ENCODE results near the gene ARNT2.

ARNT2 gene

DNA sequence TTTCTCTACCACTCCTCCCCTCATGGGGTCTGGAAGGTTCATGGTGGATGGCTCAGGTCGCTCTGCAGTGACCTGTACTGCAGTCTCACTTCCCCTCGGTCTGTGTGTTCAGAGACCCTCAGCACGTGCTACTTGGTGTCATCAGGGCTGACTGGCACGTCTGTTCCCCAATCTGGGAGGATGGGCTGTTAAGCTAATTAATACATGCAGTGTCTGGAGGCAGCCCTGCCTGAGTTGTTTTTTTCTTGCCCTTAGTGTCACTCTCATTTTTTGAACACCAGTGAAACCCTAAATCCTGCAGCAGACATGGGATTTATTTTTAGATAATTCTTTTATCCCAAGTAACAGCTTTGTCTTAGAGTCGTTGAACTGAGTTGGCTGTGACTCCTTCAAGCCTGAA is 64.6 kb downstream of the ARNT2 start:
- DNase-seq: no peak

DNA sequence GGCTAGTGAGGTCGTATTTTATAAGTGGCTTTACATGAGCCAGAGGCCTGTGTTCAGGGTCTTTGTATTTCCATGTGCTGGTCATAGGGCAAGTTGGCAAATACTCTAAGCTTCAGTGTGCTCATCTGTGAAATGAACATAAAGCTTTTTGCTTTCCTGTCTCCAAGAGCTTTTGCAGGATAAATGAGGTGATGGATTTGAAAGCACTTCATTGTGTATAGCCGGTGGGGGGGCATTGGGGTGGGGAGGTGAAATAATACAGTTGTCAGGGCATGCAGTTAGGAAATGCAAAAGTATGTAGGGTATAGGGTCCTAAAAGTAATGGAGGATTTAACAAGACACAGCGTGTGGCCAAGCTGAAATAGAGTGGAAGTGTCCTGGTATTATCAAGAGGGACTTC is 67.7 kb downstream of the ARNT2 start:
- no peak for DNase-seq

DNA sequence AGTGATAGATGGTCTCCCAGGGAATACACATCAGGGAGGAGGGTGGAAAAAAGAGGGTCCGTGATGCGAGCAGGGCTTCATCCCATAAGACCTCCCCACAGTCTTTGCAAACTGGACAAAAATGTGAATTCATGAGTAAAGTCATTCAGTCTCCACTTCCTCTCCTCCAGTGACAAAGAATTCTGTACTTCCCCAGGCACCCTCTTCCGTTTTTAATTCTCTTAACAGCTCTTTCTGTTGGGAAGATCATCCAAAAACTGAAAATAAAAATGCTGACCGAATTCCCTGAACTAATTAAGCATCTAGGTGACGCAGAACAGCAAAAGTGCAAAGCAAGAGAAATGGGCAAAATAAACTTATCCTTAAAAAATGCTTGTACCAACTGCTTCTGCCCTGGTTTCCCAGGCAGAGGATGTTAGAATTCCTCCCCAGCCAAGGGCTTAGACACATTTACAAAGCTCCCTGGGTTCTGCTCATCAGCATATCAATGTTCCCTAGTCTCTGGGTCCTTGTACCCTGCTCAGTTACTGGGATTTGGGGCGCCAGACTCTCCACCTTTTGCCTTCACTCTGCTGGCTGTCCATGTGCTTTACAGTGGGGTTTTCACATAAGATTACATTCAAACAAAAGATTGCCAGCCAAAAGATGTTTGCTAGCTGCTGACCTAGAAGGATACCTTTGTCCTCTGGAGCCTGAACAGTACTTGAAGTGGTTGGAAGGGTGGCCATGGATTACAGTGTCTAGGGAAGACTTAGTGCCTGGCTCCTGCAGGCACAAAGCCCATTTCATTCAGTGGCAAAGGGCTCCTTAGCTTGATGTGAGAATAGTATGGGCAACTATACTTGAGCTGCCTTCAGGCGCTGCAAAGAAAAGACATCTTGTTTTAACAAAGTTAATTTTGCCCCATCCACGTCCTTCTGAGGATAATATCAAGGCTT is 69.4 kb downstream of the ARNT2 start:
- no peak for DNase-seq

DNA sequence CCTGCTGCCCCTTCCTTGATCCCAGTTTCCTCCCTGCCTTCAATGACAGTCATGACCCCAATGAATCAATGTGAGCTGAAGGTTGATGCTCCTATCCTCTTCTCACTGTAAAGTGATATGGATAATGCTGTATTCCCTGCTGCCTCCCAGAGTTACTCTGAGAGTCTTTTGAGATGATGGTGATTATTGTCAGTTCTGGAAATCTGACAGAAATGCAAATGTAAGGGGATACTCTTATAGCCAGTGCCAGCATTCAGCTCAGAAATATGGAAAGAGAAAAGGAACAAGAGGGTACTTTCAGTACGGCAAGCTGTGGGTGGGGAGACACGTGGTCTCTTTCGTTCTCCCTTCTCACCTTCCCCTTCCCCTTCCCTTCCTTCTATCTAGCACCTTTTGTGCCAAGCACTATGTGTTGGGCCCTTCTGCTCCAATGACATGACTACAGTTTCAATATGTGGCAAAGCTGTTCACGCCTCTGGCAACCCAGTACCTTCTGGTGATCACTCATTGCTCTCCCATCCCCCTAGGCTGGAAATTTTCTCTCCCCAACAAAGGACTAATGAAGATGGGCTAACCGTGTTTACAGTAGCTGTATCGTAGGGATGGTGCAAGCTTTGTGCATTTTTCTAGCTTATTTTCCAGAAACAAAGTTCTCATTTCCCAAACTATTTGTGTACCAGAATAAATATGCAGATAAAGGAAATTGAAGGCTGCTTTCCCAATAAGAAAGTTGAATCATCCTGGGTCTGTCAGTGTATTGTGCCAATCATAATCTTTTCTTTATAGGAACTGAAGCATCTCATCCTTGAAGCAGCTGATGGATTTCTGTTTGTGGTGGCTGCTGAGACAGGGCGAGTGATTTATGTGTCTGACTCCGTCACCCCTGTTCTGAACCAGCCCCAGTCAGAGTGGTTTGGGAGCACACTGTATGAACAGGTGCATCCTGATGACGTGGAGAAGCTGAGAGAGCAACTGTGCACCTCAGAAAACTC is 70.3 kb downstream of the ARNT2 start:
- DNase-seq: no peak

DNA sequence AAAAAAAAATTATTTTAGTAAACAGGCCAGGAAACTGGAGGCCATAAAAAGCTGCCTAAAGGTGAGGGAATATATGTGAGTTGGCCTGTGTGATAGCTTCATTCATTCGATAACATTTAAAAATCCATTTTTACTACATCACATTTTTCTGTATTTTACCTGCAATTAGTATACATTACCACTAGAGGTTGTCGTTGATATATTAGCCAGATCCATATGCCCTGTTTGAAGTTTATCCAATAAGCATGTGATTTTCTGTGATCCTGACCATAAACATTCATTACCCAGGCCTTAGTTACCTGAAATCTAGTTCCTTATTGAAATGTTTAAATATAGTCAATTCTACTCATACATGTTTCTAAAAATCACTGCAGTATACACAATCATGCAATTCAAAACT is 71.4 kb downstream of the ARNT2 start:
- DNase-seq: no peak

DNA sequence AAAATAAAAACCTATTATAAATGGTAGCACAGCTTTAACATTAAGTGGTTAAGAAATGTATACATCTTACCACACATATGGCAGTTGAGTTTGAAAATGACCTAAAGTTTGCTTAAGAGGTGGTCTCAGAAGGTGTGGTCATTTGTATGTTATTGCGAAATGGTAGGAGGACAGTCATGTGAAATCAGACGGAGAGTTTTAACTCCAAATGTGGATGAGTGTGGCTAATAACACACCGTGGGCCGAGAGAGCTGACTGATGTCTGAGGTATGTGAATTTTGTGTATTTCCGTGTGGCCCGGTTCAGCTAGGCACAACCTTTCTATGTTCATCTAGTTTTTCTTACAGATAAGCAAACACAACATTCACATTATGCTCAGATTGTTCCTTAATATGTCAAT is 71.9 kb downstream of the ARNT2 start:
- no peak for DNase-seq

DNA sequence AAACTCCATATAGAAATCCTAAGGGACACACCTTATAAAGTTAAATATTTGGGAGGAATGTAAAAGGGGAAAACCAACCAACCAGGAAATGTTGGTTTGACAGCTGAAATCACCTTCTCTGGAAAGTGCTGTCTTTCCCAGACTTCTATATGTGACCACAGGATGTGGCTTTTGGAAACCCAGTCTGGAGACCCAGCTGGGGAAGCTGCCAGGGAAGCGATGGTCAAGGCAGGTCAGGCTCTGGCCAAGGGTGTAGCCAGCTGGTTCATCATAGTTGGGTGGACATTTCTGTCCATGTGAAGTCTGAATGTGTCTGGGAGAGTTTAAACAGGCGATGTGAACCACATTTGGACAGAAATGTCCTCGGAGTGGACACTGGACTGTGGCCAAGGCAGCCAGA is 73.9 kb downstream of the ARNT2 start:
- DNase-seq: no peak

DNA sequence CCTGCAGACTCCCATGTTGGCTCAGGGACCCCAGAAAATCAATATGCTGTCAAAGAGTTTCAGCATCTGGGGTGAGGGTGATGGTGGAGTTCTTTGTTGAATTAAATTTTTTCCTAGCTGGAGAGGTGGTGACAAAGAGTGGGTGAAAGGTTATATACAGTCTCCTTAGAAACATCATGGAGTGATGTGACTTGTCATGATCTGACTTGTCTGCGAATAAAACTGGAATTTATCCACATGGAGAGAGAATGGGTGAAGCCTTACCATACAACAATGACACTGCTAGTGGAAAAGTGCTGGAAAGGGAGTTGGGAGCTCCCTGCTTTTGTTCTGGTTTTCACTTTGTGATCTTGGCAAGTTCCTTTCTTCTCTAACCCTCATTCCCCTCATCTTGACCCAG is 75.0 kb downstream of the ARNT2 start:
- DNase-seq: no peak

DNA sequence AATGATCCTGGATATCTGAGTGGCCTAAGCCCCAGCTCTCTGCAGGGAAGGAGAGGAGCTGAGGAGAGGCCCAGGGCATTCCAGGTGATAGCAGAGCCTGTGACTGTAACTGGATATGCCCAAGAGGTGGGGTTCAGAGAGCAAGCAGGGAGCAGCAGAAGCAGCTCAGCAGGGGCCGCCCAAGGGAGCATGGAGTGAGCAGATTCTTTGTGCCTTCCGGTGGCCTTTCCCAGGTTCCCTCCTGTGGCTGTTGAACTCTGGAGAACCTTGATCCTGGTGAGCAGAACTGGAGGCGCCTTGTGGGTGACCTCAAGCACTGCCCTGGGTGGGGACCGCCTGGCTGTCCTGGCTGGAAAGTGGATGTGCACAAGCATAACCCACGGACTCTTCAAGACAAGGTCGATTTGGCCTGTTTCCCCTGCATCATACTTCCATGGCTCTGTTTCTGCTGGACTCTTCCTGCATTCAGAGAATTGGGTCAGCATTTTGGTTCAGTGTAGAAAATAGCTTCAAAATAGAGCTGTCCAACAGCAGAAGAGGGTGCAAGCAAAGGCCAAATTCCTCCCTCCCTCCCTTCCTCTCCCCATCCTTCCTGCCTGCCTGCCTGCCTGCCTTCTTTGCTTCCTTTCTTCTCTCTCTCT is 76.1 kb downstream of the ARNT2 start:
- no peak for DNase-seq

DNA sequence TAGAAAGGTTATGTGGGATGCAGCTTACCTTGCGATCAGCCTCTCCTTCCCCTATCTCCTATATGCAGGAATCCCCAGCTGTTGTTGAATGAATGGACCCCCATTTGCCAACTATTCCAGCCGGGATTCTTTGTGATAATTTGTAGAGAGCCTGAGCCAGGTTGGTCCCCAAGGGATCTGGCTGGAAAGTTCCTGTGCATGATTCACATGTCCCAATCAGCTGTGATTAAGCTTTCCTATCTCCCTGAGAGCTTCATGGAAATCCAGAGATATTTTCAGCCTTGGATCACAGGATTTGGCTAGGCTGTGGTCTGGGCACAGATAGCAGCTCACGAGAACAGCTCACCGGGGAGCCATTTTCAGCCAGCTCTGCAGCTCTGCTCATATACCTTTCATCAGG is 76.7 kb downstream of the ARNT2 start:
- no peak for DNase-seq

DNA sequence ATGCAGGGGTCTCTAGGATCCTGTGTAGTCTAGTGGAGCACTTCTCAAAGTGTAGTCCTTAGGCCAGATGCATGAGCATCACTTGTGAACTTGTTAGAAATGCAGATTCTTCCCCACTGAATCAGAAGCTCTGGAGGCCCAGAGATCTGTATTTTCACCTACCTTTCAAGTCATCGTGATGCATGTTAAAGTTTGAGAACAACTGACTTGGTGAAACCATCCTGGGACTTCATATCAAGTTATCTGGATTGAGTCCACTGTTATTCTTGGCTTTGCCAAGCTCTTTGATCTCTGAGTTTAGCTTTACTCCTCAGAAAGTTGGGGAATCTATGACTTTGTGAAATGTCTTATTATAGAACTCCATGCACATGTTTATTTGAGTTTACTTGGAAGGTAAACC is 78.5 kb downstream of the ARNT2 start:
- DNase-seq: no peak

DNA sequence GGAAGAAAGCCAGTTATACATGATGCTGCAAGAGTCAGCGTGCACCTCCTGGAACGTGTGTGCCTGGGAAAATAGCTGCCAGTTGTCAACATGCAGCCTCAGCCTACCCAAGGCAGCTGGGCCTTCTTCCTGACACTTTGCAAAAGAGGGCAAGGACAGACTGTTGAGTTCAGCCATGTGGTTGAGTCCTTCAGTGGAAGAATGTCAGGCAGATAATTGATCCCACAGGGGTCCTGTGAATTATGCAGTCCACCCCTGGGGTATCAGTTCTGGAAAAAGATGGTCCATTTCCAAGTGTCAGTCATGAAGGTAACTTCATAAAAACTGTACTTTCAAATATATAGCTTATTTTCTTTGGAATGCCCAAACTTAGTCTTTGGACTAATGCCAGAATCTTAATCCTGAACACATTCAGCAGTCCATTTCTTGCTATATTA is 79.6 kb downstream of the ARNT2 start:
- no peak for DNase-seq

DNA sequence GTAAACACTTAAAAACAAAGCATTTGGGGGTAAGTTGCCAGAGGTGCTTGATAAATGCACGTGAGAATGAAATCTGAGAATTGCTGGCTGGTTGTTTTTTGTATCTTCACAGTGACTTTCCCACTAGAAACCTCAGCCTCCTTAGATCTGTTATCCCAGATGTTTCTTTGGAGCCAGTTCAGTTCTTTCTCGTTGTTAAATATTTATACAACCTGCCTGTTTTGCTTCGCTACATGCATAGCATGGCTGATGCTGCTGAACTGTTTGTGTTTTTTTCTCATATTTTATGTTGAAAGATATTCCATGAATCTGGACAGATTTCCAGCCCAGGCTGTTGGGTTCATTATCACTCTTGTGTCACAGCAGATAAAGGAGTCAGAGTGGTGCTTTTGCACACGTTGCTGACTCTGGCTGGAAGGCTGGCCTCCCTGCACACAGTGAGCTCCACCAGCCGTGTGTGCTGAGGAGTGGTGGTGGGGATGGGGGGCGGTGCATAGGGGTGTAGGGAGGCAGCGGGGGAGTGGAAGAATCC is 80.2 kb downstream of the ARNT2 start:
- DNase-seq: no peak

DNA sequence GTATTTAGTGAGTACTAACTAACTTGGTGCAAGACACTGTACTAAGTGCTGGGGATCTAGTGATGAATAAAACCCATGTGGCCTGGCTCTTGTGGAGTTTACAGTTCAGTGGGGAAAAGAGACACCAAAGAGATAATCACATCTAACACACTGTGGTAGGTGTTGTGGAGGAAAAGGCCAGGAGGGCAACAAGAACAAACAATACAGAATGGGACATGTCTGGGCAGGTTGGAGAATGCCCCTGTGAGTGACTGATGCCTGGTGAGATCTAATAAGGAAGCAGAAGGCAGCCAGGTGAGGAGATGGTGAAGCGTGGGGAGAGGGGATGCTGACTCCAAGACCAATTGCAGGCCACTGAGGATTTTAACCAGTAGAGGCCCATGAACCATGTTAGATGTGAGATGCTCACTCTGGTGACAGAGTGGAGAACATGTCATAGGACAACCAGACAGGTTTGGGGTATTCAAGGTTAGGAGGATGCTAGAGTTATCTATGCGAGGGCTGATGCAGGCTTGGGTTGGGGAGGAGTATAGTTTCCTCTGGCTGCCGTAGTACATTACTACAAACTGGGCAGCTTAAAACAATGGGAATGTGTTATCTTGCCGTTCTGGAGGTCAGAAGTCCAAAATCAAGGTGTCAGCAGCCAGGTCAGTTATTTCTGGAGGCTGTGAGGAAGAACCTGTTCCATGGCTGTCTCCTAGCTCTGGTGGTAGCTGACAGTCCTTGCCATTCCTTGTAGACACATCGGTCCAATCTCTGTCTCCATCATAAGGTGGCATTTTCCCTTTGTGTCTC is 81.4 kb downstream of the ARNT2 start:
- DNase-seq: no peak

DNA sequence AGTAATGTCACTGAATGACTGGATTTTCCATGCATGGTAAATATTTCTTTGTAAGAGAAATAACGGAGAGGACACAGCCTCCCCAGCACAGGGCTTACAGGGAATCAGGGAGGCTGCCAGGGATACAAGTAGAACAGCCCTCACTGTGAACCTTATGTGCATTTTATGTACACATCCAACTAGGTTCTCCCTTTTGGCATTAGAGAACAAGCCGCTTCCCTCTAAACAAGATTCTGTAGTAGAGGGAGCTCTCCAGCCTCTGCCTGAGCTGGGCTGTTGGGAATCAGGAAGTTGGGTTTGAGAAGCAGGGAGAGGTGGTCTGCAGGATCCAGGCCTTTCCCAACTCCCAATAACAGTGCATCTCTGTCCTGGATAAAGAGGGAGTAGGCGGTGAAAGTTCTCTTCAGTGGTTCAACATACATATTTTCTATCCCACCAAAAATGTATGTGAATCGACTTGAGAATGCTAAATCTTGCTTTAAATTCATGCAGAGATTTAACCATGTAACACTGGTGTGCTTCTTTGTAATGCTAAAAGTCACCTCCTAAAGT is 83.7 kb downstream of the ARNT2 start:
- no peak for DNase-seq

DNA sequence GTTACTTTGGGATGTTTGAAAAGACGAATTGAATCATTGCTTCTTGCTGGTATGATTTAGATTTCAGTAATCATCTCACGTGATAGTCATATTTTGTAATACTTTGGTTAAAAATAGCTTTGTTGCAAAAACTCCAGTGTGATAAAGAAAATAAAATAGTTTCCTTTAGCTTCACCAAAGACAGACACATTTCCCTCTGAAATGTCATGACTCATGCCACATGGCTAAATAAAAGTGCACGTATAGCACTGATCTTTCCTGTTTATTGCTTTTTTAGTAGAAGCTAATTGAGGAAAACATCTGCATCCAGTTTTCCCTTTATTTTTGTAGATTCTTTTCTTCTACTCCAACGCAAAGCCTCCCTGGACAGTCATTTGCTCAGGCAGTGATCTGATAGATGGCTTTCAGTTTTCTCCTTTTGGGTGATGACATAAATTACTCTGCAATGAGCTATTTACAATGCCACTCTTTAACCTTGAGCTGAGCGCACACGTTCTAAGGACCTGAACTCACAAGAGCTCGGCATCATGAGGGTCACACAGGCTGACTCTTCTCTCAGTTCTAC is 84.9 kb downstream of the ARNT2 start:
- no peak for DNase-seq

DNA sequence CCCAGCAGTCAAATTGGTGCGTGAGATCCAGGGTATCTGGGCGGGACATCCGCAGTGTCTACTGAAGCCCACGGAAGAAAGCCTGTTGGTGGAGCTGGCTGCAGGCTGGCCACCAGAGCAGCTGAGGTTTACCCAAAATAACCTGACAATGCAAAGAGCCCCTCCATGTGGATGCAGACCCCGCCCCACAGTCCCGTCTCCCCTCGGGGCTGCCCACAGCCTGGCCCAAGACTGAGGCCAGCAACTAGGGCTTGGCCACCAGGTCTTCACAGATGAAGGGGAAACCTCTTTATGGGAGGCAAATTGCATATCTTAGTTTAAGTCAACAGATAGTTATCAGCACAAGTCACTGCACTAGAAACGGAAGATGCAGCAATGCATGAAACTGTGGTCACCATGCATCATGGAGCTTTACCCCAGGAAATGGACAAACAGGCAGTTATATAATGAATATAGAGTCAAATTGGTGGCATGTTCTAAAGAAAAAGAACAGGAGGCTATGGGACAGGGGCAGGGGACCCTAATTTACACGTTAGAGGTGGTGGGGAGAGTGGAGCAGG is 86.3 kb downstream of the ARNT2 start:
- no peak for DNase-seq

DNA sequence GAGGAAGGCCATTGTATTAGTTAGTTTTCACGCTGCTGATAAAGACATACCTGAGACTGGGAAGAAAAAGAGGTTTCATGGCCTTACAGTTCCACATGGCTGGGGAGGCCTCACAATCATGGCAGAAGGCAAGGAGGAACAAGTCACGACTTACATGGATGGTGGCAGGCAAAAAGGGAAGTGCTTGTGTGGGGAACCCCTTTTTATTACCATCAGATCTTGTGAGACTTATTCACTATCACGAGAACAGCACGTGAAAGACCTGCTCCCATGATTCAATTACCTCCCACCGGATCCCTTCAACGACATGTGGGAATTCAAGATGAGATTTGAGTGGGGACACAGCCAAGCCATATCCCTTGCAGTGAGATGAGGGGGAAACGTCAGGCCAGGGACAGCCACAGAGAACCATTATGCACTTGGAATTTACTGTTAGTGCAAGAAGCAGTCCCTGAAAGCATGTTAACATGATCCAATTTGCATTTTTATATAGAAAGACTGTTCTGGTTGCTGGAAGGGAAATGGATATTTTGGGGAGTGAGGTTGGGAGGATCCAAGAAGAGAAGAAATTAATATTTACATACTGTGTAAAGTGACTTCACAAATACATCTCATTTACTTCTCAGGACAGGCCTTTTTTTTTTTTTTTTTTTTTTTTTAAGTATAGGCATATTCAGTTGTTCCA is 87.1 kb downstream of the ARNT2 start:
- no peak for DNase-seq

DNA sequence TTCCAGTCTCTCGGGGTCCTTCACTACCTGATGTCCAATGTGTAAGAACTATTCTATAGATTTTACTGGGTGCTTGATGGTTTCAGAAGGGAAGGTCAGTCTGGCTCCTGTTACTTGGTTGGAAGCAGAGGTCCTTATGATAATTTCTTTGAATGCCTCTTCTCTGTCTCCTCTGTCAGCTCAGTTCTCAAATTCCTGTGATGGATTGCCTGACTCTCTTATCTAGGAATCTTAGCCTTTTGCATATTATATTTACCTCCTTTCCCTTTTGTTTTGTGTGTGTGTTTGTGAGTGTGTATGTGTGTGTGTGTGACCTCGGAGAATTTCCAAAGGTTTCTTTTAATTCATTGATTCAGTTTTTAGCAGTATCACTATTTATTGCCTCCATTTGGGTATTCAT is 88.2 kb downstream of the ARNT2 start:
- DNase-seq: no peak

DNA sequence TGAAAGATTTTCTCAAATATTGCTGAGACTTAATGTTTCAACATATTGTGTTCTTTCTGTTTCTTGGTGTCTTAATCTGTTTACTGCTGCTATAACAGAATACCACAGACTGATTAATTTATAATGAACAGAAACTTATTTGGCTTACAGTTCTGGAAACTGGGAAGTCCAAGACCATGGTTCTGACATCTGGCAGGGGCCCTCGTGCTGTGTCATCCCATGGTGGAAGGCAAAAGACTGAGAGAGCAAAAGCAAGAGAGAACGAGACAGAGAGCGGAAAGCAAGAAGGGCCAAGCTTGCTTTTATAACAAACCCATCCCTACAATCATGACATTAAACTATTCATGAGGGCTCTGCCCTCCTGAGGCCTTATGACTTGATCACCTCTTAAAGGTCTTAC is 88.7 kb downstream of the ARNT2 start:
- no peak for DNase-seq
